ENCODE measurements around the gene MAPK8IP1.
A peak's percentile ranks its signal among the peaks of the same experiment; 100 is the strongest.
"Not testable (repeated sequence)": the region's sequence is repeated elsewhere in the genome, so short reads cannot be mapped to it uniquely, and the experiment has no call there.

Gene MAPK8IP1

GRCh38 chr11:45892856-45893255 lies 7.4 kb downstream of the MAPK8IP1 start:
- no peak for DNase-seq

GRCh38 chr11:45894555-45895247 lies 9.2 kb downstream of the MAPK8IP1 start:
- no peak for DNase-seq

- no peak for DNase-seq
Observed at GRCh38 chr11:45895553-45896259, 10.3 kb downstream of the MAPK8IP1 start.

GRCh38 chr11:45896422-45896984 lies 11.1 kb downstream of the MAPK8IP1 start:
- DNase-seq = no peak

DNA sequence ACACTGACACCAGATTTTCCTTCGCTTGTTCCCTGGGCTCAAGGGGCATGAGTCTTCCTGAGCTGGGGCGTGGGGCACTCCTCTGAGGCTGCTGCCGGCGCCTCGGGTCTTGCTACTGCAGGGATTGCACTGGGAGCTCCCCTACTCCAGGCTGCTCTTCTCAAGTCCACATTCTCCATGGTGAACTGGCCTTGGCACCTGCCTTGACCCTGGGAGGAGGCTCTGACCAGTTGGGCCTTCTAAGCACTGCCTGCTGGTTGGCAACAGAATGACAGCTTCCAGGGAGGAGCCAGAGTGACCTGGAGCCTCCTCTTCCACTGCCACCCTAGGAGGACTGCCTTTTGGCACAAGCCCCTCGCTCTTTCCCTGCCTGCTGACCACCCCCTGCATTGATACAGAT lies 12.1 kb downstream of the MAPK8IP1 start:
- no peak for DNase-seq

DNA sequence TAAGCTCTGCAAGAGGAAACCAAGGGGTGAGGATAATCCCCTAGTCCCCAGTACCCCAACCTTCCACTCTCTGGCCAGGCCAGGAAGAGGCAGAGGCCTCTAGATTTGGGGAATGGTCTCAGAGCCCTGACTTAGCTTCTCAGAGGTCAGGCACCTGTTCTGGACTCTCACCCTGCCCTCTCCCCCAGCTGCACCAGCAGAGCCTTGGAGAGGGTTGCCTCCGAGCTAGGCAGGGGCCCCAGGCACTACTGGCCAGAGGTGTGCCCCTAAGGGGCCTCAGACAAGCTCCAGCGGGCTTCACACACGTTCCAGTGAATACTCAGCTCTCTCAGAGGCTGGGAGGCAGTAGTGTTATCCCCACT lies 13.6 kb downstream of the MAPK8IP1 start:
- no peak for DNase-seq

DNA sequence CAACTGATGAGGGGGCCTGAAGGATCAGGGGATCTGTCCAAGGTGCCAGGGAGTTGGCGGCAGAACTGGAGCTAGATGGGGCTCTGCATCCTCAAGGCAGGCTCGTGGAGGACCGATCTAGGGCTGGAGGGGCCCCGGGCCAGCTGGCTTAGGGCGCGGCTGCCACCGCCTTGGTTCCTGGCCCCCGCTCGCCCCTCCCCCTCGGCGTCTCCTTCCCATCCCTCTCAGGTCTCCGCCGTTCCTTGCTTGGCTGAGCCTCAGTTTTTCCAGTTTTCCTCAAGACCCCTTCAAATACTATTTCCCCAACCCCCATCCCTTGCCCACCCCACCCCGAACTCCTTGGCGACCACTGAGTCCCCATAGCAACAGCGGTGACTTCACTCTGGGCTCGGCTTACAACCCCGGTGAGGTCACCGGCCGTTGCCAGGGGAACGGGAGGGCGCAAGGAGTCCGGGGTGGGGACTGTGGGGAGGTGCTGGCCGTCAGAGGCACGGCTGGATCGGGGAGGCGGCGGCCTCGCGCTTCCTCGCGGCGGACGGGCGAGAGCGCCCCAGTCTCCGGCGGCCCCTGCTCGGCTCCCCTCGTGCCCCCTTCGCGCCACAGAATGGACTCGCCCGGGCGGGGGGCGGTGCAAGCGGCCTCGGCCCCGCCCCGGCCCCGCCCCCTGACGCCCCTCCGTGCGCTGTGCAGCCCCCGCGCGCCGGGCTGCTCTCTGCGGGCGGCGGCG lies 14.2 kb downstream of the MAPK8IP1 start:
- DNase-seq = peak; percentile 73

GRCh38 chr11:45900175-45900800 lies 14.8 kb downstream of the MAPK8IP1 start:
- DNase-seq = not testable (repeated sequence)

DNA sequence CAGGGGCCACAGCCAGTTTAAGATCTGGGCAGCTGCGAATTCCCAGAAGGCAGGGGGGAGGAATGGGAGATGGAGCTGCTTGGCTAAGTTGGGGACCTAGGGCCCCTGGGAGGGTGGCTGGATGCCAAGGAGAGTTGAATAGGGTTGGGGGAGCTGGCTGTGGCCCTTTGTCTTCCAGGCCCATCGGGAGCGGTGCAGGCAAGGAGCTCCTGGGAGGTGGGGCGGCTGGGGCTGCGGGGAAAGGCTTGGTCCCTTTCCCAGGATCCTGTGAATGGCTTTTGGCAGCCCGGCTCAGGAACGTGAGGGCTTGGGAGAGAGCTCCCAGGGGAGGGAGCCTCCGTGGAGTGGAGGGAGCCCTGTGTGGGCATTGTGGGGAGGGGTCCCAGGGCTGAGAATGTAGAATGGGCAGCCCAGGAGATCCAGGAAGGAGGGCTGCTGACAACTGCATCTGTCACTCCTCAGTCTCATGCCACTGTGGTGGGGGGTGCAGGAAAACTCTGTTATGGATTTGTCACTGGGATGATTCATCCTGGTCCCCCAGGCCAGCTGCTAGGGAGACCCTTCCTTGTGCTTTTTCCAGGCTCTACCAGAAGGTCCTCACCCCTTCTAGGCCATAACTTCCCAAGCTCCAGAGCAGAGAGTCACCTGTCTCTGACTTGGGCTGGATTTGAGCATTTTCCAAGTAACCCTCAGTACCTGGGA lies 15.6 kb downstream of the MAPK8IP1 start:
- no peak for DNase-seq

GRCh38 chr11:45901626-45902025 lies 16.2 kb downstream of the MAPK8IP1 start:
- DNase-seq = no peak

DNA sequence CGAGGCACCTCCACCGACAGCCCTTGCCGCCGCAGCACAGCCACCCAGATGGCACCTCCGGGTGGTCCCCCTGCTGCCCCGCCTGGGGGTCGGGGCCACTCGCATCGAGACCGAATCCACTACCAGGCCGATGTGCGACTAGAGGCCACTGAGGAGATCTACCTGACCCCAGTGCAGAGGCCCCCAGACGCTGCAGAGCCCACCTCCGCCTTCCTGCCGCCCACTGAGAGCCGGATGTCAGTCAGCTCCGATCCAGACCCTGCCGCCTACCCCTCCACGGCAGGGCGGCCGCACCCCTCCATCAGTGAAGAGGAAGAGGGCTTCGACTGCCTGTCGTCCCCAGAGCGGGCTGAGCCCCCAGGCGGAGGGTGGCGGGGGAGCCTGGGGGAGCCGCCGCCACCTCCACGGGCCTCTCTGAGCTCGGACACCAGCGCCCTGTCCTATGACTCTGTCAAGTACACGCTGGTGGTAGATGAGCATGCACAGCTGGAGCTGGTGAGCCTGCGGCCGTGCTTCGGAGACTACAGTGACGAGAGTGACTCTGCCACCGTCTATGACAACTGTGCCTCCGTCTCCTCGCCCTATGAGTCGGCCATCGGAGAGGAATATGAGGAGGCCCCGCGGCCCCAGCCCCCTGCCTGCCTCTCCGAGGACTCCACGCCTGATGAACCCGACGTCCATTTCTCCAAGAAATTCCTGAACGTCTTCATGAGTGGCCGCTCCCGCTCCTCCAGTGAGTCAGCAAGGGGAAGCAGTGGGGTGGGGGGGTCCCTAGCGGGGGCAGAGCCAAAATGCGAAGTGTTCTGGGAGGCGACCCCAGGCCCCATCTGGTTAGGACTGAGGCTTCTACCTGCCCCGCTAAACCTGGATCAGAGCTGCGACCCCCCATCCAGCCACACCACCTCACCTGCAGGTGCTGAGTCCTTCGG lies 17.3 kb downstream of the MAPK8IP1 start:
- DNase-seq = no peak

DNA sequence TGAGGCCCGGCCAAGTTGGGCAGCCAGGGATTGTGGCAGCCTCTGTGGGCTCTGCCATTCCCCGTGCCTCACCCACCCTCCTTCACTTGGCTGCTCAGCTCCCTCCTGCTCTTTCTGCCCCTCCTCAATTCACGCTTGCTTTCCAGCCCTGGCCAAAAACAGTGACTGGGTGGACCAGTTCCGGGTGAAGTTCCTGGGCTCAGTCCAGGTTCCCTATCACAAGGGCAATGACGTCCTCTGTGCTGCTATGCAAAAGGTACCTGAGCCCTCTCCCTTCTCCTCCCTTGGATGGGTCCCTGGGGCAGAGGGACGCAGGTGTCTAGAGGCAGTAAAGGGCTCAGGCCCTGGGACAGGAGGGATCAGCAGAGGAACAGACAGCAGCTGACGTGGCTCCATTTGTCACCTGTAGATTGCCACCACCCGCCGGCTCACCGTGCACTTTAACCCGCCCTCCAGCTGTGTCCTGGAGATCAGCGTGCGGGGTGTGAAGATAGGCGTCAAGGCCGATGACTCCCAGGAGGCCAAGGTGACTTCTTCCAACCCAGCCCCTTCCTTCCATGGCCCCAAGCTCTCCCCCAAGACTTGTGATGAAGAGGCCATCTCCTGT lies 19.0 kb downstream of the MAPK8IP1 start:
- no peak for DNase-seq

DNA sequence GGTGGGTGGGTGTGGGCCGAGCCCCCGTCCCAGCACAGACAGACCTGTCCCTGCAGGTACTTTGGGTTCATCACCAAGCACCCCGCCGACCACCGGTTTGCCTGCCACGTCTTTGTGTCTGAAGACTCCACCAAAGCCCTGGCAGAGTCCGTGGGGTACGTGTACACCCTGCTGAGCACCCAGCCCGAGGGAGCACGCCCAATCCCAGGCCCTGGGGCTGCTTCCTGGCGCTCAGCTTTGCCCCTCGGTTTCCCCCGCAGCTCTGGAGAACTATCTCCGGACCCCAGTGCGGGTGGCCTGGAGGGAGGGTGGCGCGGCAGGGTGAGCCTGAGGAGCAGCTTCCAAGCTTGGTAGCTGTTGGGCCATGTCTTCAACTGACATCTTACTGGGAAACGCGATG lies 19.6 kb downstream of the MAPK8IP1 start:
- DNase-seq = no peak

GRCh38 chr11:45905576-45905975 lies 20.1 kb downstream of the MAPK8IP1 start:
- not testable (repeated sequence) for DNase-seq

DNA sequence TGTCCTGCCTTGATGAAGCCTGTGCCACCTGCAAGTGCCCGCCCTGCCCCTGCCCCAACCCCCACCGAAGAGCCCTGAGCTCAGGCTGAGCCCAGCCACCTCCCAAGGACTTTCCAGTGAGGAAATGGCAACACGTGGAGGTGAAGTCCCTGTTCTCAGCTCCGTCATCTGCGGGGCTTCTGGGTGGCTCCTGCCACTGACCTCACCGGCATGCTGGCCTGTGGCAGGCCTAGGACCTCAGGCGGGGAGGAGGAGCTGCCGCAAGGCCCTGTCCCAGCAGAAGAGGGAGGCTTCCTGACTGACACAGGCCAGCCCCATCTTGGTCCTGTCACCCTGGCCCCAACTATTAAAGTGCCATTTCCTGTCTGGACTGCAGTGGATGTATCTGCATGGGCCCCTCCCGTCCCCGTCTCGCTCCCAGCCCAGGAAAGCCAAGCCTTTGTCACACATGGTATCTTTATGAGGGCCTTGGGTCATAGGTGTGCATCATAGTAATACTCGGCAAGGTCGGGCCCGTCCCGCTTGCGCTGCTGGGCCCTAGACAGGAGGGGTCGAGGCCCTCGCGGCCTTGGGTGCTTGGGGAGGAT lies 20.7 kb downstream of the MAPK8IP1 start:
- DNase-seq = no peak

DNA sequence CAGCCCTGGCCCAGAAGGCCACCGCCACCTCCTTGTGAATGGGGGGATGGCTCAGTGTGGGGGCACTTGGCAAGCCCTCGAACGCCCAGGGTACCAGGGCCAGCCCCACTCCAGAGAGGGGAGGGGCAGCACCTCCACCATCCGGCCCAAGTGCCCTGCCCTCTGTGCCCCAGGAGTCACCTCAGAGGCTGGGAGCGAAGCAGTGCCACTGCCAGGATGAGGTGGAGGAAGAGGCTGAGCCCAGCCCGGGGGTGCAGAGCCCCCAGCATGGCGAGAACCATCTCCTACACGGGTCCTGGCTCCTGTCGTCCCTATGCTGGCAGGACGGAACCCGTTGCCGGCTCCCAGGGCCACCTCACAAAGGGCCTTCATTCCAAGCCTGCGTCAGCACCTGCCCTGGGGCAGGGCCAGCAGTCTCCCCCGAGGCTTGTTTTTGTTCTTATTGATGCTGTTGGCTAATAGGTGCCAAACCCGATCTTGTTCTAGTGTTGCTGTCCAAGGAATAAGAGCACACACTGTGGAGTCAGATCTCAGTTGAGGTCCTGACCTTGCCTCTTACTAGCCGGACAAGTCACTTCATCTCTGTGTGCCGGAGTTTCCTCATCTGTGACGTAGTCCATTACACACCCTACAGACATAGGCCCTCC lies 21.6 kb downstream of the MAPK8IP1 start, which contains the start of gene FREY1:
FREY1 (minus strand) TSS at position 307 of the 647 bp plus-strand sequence; CDS start at position 281, 26 bp downstream.
- no peak for DNase-seq

- no peak for DNase-seq
Observed at GRCh38 chr11:45907911-45908370, 22.5 kb downstream of the MAPK8IP1 start.

GRCh38 chr11:45909594-45910475 lies 24.4 kb downstream of the MAPK8IP1 start:
- no peak for DNase-seq

- DNase-seq = no peak
Observed at GRCh38 chr11:45910623-45911022, 25.2 kb downstream of the MAPK8IP1 start.
